Sigmoid colon (tissue), 7 donors: ENCODE data around the gene CRTAC1. TPM values are rescaled to one million over a fixed set of nuclear protein-coding genes. Genes with fewer than 3 reads are reported as not detected.

ENCODE experiments used
- DNase-seq: peaks from one replicate; pipeline ENCODE4 v3.0.0-alpha.2; 2019
- H3K27ac ChIP-seq, 4 donors: fragments of 200-600 bp; sonication (generic); one replicate each; pipeline ENCODE4 v1.5.1; 2016 to 2019; ENCODE audit warnings: mild to moderate bottlenecking in 1 of 4
- H3K27me3 ChIP-seq, 3 donors: fragments of 200-600 bp; sonication (generic); one replicate each; pipeline ENCODE4 v1.5.1; 2019; ENCODE audit warnings: mild to moderate bottlenecking in 1 of 3
- H3K36me3 ChIP-seq, 4 donors: fragments of 200-600 bp; sonication (generic); one replicate each; pipeline ENCODE4 v1.5.1; 2016 to 2019
- H3K4me1 ChIP-seq, 4 donors: fragments of 200-600 bp; sonication (generic); one replicate each; pipeline ENCODE4 v1.5.1; 2017 to 2019
- H3K4me3 ChIP-seq, 4 donors: fragments of 200-600 bp; sonication (generic); one replicate each; pipeline ENCODE4 v1.5.1; 2017 to 2019; ENCODE audit warnings: mild to moderate bottlenecking in 2 of 4, moderate library complexity in 1 of 4
- H3K9me3 ChIP-seq, 4 donors: fragments of 200-600 bp in 3 of 4; sonication (generic) in 3 of 4; one replicate each; pipeline versions ENCODE4 v1.5.1 to v1.6.1; 2013 to 2019
- EP300 ChIP-seq, 4 donors: sonication (generic); formaldehyde crosslinking; IDR thresholded peaks; one replicate each; pipeline ENCODE4 v1.6.1; 2017; ENCODE audit warnings: antibody characterized with exemption in 4 of 4
- POLR2A ChIP-seq, 2 donors: fragments of 450-650 bp; IDR thresholded peaks; one replicate each; pipeline ENCODE4 v1.6.1; 2016; ENCODE audit warnings: antibody characterized with exemption in 2 of 2, mild to moderate bottlenecking in 2 of 2, moderate library complexity in 2 of 2
- POLR2AphosphoS5 ChIP-seq, 4 donors: sonication (generic); formaldehyde crosslinking; IDR thresholded peaks; one replicate each; pipeline ENCODE4 v1.6.1; 2017; ENCODE audit warnings: antibody characterized with exemption in 4 of 4
- WGBS, 2 donors: extraction: QIAGEN DNeasy Blood & Tissue Kit; methylation state at CpG; one replicate each; pipeline ENCODE4 v1.1.7; 2013; 5-methylcytosine and 5-hydroxymethylcytosine counted together
- intact Hi-C: fragments of 100-400 bp; cut with DNase I; formaldehyde crosslinking; loops from one replicate; pipeline ENCODE4 v1.15.1; 2023
- polyA plus RNA-seq, 3 donors: library from polyadenylated mRNA; stranded (reverse); fragments of 200-250 nt; gene quantifications; one replicate each; pipeline ENCODE4 v1.2.3, GENCODE V29; 2013
- total RNA-seq, 4 donors: library from RNA; depleted of rRNA; stranded (reverse); fragments of >200 nt; gene quantifications; one replicate each; pipeline ENCODE4 v1.1.0, GENCODE V29; 2016
- TF ChIP-seq, protein P1 (sequence below), 4 experiments: fragments of 450-650 bp in 3 of 4; fragments of 200-600 bp in 1 of 4; IDR thresholded peaks; one replicate each; pipeline ENCODE4 v1.5.1; 2016 to 2019; ENCODE audit warnings: antibody characterized with exemption in 4 of 4, mild to moderate bottlenecking in 3 of 4, moderate library complexity in 2 of 4
- donor health status: healthy with polysubstance abuse.
- donor health status: Bipolar disorder and iron deficiency.
- donor health status: healthy.

Gene CRTAC1
- total and polyA plus RNA-seq, 7 donors: 1.2 to 6.4 (median 2.6) TPM; not detected in 1

DNA sequence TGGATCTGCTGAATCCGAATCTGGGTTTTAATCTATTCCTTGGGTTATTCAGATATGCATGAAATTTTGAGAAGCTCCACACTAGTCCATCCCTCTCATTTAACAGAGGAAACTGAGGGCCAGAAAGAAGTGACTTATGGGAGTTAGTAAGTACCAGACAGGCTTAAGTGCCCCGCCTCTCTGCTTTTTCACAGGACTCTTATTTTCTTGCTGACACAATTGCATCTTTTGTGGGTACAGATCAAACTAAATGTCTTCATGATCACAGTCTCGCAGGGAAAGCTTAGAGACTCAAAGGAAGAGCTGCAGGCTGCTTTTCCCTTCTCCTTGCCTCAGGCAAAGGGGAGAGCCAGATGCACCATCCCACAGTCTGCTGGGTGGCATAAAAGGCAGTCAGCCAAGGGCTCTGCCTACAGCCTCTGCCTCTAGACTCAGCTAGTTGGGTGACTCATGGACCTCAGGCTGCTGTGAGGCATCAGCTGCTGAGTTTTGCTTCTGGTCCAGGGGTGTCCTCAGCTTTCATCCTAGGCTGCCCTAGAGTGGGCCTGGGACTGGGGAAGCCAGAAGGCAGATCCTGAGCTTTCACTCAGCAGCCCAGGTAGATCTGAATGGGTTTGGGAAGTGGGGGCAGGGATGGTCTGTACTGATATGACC, 169.2 kb downstream of the CRTAC1 start:
- no peak for DNase-seq
- Histone ChIP-seq H3K27me3 (peaks cover 3 to 56% (median 5%) of the 10 kb centered on the region in 3 donors), H3K9me3 (no peaks in the 10 kb centered on the region), H3K27ac (no peak overlapping the region), H3K36me3 (no peaks in the 10 kb centered on the region), H3K4me1 (no peaks in the 10 kb centered on the region), H3K4me3 (no peak overlapping the region)
- intact Hi-C loops: no loop called here
- TF ChIP-seq POLR2AphosphoS5 (IDR thresholded peaks at IDR 0.05) (no peak), POLR2A (IDR thresholded peaks at IDR 0.05) (no peak)
- 81% methylated on average over 3 of the region's 3 CpGs for WGBS, 2 donors

DNA sequence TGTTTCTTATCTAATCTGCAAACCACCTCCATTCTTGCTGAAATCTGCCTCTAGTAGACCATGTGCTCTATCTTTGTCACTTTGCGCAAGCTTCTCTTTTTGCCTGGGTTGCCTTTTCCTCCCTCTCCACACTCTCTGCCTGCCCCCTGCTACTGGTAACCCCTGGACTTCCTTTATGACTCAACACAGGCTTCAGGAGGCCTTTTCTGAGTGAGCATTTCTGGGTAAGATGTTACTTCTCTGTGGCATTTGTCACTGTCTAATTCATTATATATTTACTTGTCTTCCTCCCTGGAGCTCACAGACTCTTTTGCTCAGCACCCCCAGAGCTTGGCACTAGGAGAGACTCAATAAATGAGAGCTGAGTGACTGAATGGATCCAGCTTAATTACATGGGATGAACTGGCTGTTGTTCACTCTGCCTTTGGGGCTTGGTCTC, 172.4 kb downstream of the CRTAC1 start:
- Histone ChIP-seq H3K4me3 (no peak overlapping the region), H3K27ac (no peak overlapping the region), H3K36me3 (no peaks in the 10 kb centered on the region), H3K27me3 (peaks cover 6 to 56% (median 7%) of the 10 kb centered on the region in 3 donors), H3K9me3 (no peaks in the 10 kb centered on the region), H3K4me1 (no peaks in the 10 kb centered on the region)
- no peak for TF ChIP-seq POLR2AphosphoS5 (IDR thresholded peaks at IDR 0.05)
- TF ChIP-seq EP300 (IDR thresholded peaks at IDR 0.05): no peak
- TF ChIP-seq POLR2A (IDR thresholded peaks at IDR 0.05): no peak
- TF ChIP-seq, protein P1, sequence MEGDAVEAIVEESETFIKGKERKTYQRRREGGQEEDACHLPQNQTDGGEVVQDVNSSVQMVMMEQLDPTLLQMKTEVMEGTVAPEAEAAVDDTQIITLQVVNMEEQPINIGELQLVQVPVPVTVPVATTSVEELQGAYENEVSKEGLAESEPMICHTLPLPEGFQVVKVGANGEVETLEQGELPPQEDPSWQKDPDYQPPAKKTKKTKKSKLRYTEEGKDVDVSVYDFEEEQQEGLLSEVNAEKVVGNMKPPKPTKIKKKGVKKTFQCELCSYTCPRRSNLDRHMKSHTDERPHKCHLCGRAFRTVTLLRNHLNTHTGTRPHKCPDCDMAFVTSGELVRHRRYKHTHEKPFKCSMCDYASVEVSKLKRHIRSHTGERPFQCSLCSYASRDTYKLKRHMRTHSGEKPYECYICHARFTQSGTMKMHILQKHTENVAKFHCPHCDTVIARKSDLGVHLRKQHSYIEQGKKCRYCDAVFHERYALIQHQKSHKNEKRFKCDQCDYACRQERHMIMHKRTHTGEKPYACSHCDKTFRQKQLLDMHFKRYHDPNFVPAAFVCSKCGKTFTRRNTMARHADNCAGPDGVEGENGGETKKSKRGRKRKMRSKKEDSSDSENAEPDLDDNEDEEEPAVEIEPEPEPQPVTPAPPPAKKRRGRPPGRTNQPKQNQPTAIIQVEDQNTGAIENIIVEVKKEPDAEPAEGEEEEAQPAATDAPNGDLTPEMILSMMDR (IDR thresholded peaks at IDR 0.05): no peak
- no peak for DNase-seq
- WGBS, 2 donors: 68 to 89% methylated on average over 1 of the region's 1 CpG
- intact Hi-C loops: no loop called here

DNA sequence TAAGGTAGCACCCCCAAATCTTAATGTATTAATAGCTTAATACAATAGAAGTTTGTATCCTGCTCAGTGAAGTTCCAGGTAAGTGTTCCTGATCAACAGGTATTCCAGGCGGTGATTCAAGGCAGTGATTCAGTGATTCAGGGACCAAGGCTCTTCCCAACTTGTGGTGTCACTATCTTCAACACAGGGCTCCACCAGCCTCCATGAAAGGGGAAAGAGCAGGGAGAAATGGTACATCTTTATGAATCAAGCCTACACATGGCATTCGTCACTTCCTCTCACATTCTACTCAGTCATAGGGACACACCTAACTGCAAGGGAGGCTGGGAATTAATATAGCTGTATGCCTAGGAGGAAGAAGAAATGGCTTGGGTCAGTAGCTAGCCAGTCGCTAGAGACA, 175.7 kb downstream of the CRTAC1 start:
- intact Hi-C loops: no loop called here
- Histone ChIP-seq H3K27me3 (peaks cover 31 to 68% (median 31%) of the 10 kb centered on the region in 3 donors), H3K4me1 (peaks cover 0 to 9% (median 8%) of the 10 kb centered on the region in 4 donors), H3K27ac (no peak overlapping the region), H3K4me3 (no peak overlapping the region), H3K9me3 (no peaks in the 10 kb centered on the region), H3K36me3 (no peaks in the 10 kb centered on the region)
- TF ChIP-seq POLR2A (IDR thresholded peaks at IDR 0.05): no peak
- TF ChIP-seq EP300 (IDR thresholded peaks at IDR 0.05): no peak
- no peak for TF ChIP-seq POLR2AphosphoS5 (IDR thresholded peaks at IDR 0.05)
- DNase-seq: no peak
- 76 to 84% methylated on average over 3 of the region's 3 CpGs for whole genome bisulfite sequencing, 2 donors

DNA sequence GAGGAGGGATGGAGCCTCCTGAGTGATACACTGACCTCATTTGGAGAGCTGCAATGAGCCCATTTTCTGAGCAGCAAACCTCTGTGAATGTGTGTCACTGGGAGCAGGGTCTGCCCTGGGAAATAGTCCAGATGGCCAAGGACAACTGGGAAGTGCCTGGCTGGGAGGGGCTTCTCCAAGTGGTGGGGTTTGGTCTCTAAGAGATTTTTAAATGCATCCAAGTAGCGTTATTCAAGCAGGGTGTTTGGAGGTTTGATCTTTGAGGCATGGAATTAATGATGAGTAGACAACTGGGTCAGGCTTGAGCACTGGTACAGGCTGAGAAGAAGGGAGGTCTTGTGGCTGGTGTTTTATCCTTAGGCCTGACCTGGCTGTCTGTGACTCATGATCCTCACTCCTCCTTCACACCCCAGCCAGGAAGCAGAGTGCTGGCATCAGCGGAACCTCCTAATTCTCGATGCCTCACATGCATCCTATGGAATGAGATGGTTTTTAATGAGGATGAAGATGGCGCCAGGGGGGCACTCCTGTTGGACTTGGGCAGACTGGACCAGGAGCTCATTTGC, 177.5 kb downstream of the CRTAC1 start:
- intact Hi-C loops: no loop called here
- Histone ChIP-seq H3K27me3 (peaks cover 31 to 76% (median 46%) of the 10 kb centered on the region in 3 donors), H3K27ac (no peak overlapping the region), H3K36me3 (no peaks in the 10 kb centered on the region), H3K4me3 (no peak overlapping the region), H3K9me3 (no peaks in the 10 kb centered on the region), H3K4me1 (peaks cover 0 to 15% (median 13%) of the 10 kb centered on the region in 4 donors)
- TF ChIP-seq, protein P1 (IDR thresholded peaks at IDR 0.05): no peak
- TF ChIP-seq POLR2AphosphoS5 (IDR thresholded peaks at IDR 0.05): no peak
- TF ChIP-seq EP300 (IDR thresholded peaks at IDR 0.05): no peak
- no peak for TF ChIP-seq POLR2A (IDR thresholded peaks at IDR 0.05)
- WGBS, 2 donors: 91% methylated on average over 4 of the region's 4 CpGs
- no peak for DNase-seq

- Histone ChIP-seq H3K27ac (no peak overlapping the region), H3K9me3 (no peaks in the 10 kb centered on the region), H3K36me3 (no peaks in the 10 kb centered on the region), H3K4me1 (peaks cover 0 to 15% (median 13%) of the 10 kb centered on the region in 4 donors), H3K27me3 (peaks cover 31 to 74% (median 46%) of the 10 kb centered on the region in 3 donors), H3K4me3 (no peak overlapping the region)
- DNase-seq: no peak
- no peak for TF ChIP-seq POLR2A (IDR thresholded peaks at IDR 0.05)
- TF ChIP-seq, protein P1 (IDR thresholded peaks at IDR 0.05): no peak
- no peak for TF ChIP-seq EP300 (IDR thresholded peaks at IDR 0.05)
- no peak for TF ChIP-seq POLR2AphosphoS5 (IDR thresholded peaks at IDR 0.05)
- intact Hi-C loops: no loop called here
- 72% methylated on average over 3 of the region's 3 CpGs for WGBS, 2 donors
Observed at GRCh38 chr10:97852277-97852676, 178.1 kb downstream of the CRTAC1 start.
